Measurements from ENCODE around the gene GNG2.

DNA sequence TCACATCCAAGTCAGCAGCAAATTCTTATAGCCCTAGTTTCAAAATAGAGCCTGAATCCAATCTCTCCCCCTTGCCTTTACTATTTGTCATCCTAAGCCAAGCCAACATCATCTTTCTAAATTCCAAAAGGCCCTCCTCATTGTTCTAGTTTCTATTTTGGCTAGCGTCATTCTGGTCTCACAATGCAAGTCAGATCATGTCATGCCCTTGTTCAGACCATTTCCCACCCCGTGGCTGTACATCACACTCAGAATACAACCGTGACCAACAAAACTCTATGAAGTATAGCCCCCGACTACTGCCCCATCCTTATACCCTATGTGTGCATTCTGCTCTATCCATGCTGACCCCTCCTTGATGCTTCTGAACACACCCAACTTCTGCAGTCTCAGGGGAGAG lies 12.3 kb upstream of the GNG2 start:
- TF ChIP-seq, protein P1, sequence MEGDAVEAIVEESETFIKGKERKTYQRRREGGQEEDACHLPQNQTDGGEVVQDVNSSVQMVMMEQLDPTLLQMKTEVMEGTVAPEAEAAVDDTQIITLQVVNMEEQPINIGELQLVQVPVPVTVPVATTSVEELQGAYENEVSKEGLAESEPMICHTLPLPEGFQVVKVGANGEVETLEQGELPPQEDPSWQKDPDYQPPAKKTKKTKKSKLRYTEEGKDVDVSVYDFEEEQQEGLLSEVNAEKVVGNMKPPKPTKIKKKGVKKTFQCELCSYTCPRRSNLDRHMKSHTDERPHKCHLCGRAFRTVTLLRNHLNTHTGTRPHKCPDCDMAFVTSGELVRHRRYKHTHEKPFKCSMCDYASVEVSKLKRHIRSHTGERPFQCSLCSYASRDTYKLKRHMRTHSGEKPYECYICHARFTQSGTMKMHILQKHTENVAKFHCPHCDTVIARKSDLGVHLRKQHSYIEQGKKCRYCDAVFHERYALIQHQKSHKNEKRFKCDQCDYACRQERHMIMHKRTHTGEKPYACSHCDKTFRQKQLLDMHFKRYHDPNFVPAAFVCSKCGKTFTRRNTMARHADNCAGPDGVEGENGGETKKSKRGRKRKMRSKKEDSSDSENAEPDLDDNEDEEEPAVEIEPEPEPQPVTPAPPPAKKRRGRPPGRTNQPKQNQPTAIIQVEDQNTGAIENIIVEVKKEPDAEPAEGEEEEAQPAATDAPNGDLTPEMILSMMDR (conservative IDR thresholded peaks at IDR 0.05; ENCODE audit: low read depth in 2 of 2), result no peak
- TF ChIP-seq EZH2 (IDR thresholded peaks at IDR 0.05; ENCODE audit: low read depth, unreplicated experiment) (no peak), POLR2AphosphoS5 (IDR thresholded peaks at IDR 0.05; ENCODE audit: low read depth) (no peak), EZH2phosphoT487 (IDR thresholded peaks at IDR 0.05; ENCODE audit: unreplicated experiment) (no peak)
- TF ChIP-seq, protein P2, sequence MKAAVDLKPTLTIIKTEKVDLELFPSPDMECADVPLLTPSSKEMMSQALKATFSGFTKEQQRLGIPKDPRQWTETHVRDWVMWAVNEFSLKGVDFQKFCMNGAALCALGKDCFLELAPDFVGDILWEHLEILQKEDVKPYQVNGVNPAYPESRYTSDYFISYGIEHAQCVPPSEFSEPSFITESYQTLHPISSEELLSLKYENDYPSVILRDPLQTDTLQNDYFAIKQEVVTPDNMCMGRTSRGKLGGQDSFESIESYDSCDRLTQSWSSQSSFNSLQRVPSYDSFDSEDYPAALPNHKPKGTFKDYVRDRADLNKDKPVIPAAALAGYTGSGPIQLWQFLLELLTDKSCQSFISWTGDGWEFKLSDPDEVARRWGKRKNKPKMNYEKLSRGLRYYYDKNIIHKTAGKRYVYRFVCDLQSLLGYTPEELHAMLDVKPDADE (IDR thresholded peaks at IDR 0.05), result no peak
- TF ChIP-seq, protein P3, sequence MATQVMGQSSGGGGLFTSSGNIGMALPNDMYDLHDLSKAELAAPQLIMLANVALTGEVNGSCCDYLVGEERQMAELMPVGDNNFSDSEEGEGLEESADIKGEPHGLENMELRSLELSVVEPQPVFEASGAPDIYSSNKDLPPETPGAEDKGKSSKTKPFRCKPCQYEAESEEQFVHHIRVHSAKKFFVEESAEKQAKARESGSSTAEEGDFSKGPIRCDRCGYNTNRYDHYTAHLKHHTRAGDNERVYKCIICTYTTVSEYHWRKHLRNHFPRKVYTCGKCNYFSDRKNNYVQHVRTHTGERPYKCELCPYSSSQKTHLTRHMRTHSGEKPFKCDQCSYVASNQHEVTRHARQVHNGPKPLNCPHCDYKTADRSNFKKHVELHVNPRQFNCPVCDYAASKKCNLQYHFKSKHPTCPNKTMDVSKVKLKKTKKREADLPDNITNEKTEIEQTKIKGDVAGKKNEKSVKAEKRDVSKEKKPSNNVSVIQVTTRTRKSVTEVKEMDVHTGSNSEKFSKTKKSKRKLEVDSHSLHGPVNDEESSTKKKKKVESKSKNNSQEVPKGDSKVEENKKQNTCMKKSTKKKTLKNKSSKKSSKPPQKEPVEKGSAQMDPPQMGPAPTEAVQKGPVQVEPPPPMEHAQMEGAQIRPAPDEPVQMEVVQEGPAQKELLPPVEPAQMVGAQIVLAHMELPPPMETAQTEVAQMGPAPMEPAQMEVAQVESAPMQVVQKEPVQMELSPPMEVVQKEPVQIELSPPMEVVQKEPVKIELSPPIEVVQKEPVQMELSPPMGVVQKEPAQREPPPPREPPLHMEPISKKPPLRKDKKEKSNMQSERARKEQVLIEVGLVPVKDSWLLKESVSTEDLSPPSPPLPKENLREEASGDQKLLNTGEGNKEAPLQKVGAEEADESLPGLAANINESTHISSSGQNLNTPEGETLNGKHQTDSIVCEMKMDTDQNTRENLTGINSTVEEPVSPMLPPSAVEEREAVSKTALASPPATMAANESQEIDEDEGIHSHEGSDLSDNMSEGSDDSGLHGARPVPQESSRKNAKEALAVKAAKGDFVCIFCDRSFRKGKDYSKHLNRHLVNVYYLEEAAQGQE (IDR thresholded peaks at IDR 0.05; ENCODE audit: unreplicated experiment), result no peak
